GM23338 (cell line): Measurements from ENCODE around the gene KCNJ6. TPM values are rescaled to one million over a fixed set of nuclear protein-coding genes. Genes with fewer than 3 reads are reported as not detected.

ENCODE experiments used
- ATAC-seq: fragments of 200-7000 bp; cut with Tn5 transposase; 3 replicates; pipeline ENCODE4 v1.9.1; 2020
- DNase-seq: peaks from one replicate; pipeline ENCODE4 v3.0.0-alpha.2; 2015; ENCODE audit warnings: low spot score
- H2AFZ ChIP-seq: fragments of 200-600 bp; sonication (generic); 2 replicates; pipeline ENCODE4 v1.8.0; 2016; ENCODE audit warnings: antibody characterized with exemption, mild to moderate bottlenecking, moderate library complexity
- H3F3A ChIP-seq: fragments of 200-600 bp; sonication (generic); replicated peaks from 2 replicates; pipeline ENCODE4 v1.8.0; 2017; ENCODE audit warnings: antibody characterized with exemption, mixed run types, low read depth
- H3K27ac ChIP-seq: fragments of 200-600 bp; sonication (generic); 2 replicates; pipeline ENCODE4 v1.6.1; 2016; ENCODE audit warnings: low read depth
- H3K27me3 ChIP-seq: fragments of 200-600 bp; sonication (generic); 2 replicates; pipeline ENCODE4 v1.8.0; 2016; ENCODE audit warnings: mild to moderate bottlenecking, mixed run types, moderate library complexity; ENCODE audit not compliant: insufficient read depth
- H3K36me3 ChIP-seq: fragments of 200-600 bp; sonication (generic); 2 replicates; pipeline ENCODE4 v1.8.0; 2016; ENCODE audit warnings: mild to moderate bottlenecking; ENCODE audit not compliant: insufficient read depth
- H3K4me1 ChIP-seq: fragments of 200-600 bp; sonication (generic); 2 replicates; pipeline ENCODE4 v1.8.0; 2016; ENCODE audit warnings: mild to moderate bottlenecking, moderate library complexity; ENCODE audit not compliant: insufficient read depth
- H3K4me2 ChIP-seq: fragments of 200-600 bp; sonication (generic); 2 replicates; pipeline ENCODE4 v1.7.1; 2017; ENCODE audit warnings: mixed run types
- H3K4me3 ChIP-seq: fragments of 200-600 bp; sonication (generic); 2 replicates; pipeline ENCODE4 v1.6.1; 2016; ENCODE audit warnings: mixed run types
- H3K79me2 ChIP-seq: fragments of 200-600 bp; sonication (generic); replicated peaks from 2 replicates; pipeline ENCODE4 v1.8.0; 2017; ENCODE audit warnings: mild to moderate bottlenecking; ENCODE audit not compliant: insufficient read depth
- H3K9me2 ChIP-seq: fragments of 200-600 bp; sonication (generic); 2 replicates; pipeline ENCODE4 v1.8.0; 2017; ENCODE audit not compliant: insufficient read depth
- H4K20me1 ChIP-seq: fragments of 200-600 bp; sonication (generic); replicated peaks from 2 replicates; pipeline ENCODE4 v1.8.0; 2017; ENCODE audit warnings: mild to moderate bottlenecking; ENCODE audit not compliant: insufficient read depth
- H3K27ac Mint-ChIP-seq: 2 replicates; pipeline ENCODE4 v1.8.0; 2020; ENCODE audit warnings: inconsistent platforms, mild to moderate bottlenecking, moderate library complexity, mixed read lengths
- H3K27me3 Mint-ChIP-seq: 3 replicates; pipeline ENCODE4 v1.8.0; 2022; ENCODE audit warnings: low read depth, mild to moderate bottlenecking, moderate library complexity, mixed read lengths, inconsistent platforms; ENCODE audit not compliant: insufficient read depth, poor library complexity
- H3K36me3 Mint-ChIP-seq: 3 replicates; pipeline ENCODE4 v1.8.0; 2021; ENCODE audit warnings: low read depth, mild to moderate bottlenecking, inconsistent platforms, moderate library complexity, mixed read lengths
- H3K4me1 Mint-ChIP-seq: 3 replicates; pipeline ENCODE4 v1.8.0; 2020; ENCODE audit warnings: mild to moderate bottlenecking, inconsistent platforms, mixed read lengths
- H3K4me3 Mint-ChIP-seq: 3 replicates; pipeline ENCODE4 v1.8.0; 2021; ENCODE audit warnings: moderate library complexity, mild to moderate bottlenecking, inconsistent platforms, mixed read lengths
- H3K9me3 Mint-ChIP-seq: 3 replicates; pipeline ENCODE4 v1.8.0; 2020; ENCODE audit warnings: moderate library complexity, mild to moderate bottlenecking, inconsistent platforms, mixed read lengths
- EZH2phosphoT487 ChIP-seq: fragments of 200-600 bp; sonication (generic); IDR thresholded peaks from one replicate; pipeline ENCODE4 v1.8.1; 2018; ENCODE audit warnings: antibody characterized with exemption; ENCODE audit not compliant: unreplicated experiment
- REST ChIP-seq: IDR thresholded peaks from one replicate; pipeline ENCODE4 v1.6.1; 2018; ENCODE audit warnings: antibody characterized with exemption; ENCODE audit not compliant: unreplicated experiment
- STAT1 ChIP-seq: IDR thresholded peaks from one replicate; pipeline ENCODE4 v1.6.1; 2016; ENCODE audit warnings: antibody characterized with exemption; ENCODE audit not compliant: unreplicated experiment
- ZNF331 ChIP-seq: fragments of 250-450 bp; sonication (Bioruptor Pico); IDR thresholded peaks from 2 replicates; pipeline ENCODE4 v1.5.0; 2020; ENCODE audit warnings: low read depth, mild to moderate bottlenecking, moderate library complexity
- ZNF462 ChIP-seq: fragments of 250-450 bp; sonication (Bioruptor Pico); IDR thresholded peaks from 2 replicates; pipeline ENCODE4 v1.5.0; 2020; ENCODE audit warnings: mild to moderate bottlenecking, moderate library complexity
- polyA plus RNA-seq: library from polyadenylated mRNA; unstranded; fragments of >200 nt; fragmentation: Nextera tagmentation; extraction: Ambion mirVana; gene quantifications from 2 replicates; pipeline ENCODE4 v1.2.1, GENCODE V29; 2016
- total RNA-seq: library from RNA; depleted of rRNA; stranded (reverse); fragments of >200 nt; shearing (Covaris generic); gene quantifications from 2 replicates; pipeline ENCODE4 v1.2.3, GENCODE V29; 2014

KCNJ6 gene
- total and polyA plus RNA-seq, 2 experiments from 2014 or later: 0.48 to 0.52 TPM

GRCh38 chr21:37673801-37674575, 242.3 kb downstream of the KCNJ6 start (continued):
- TF ChIP-seq ZNF462 (no peak), REST (no peak)

DNA sequence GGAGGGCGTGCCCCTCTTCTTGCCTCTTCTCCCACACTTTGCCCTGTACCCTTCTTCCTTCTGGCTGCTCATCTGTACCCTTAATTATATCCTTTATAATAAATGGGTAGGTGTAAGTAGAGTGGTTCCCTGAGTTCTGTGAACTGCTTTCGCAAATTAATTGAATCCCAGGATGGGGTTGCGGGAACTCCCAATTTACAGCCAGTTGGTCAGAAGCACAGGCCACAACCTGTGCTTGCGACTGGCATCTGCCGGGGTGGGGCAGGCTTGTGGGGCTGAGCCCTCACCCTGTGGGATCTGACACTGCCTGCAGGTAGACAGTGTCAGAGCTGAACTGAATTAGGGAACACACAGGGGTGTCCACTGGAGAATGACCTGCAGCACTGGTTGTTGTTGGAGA, 244.9 kb downstream of the KCNJ6 start:
- H4K20me1 ChIP-seq: no peaks in the 10 kb centered on the region
- H3K27me3 ChIP-seq: no peaks in the 10 kb centered on the region
- no peak for DNase-seq
- H3K27me3 Mint-ChIP-seq: peaks cover 14% of the 10 kb centered on the region
- no peak overlapping the region for H3K4me3 Mint-ChIP-seq
- H2AFZ ChIP-seq: no peak overlapping the region
- peaks cover 41% of the 10 kb centered on the region for H3K4me1 Mint-ChIP-seq
- H3K36me3 Mint-ChIP-seq: no peaks in the 10 kb centered on the region
- peaks cover 17% of the 10 kb centered on the region; the same call in 1 of the 2 replicates for H3K9me2 ChIP-seq
- no peak overlapping the region for H3K27ac ChIP-seq
- H3K36me3 ChIP-seq: peaks cover 3% of the 10 kb centered on the region; the same call in 1 of the 2 replicates
- H3K4me2 ChIP-seq: no peak overlapping the region
- H3K4me1 ChIP-seq: peaks cover 26% of the 10 kb centered on the region
- no peaks in the 10 kb centered on the region; the same call in 2 of the 3 replicates for H3K9me3 Mint-ChIP-seq
- H3K27ac Mint-ChIP-seq: no peak overlapping the region
- no peak overlapping the region for H3K4me3 ChIP-seq
- H3F3A ChIP-seq: no peaks in the 10 kb centered on the region
- H3K79me2 ChIP-seq: no peaks in the 10 kb centered on the region
- no peak for ATAC-seq
- no peak for TF ChIP-seq STAT1
- TF ChIP-seq EZH2phosphoT487: no peak
- TF ChIP-seq ZNF331 (CRISPR knock-in tag): no peak
- no peak for TF ChIP-seq REST
